GM12873 (cell line): ENCODE results near the gene TBX18.

Source experiments
- CTCF ChIP-seq: IDR thresholded peaks from 2 replicates; pipeline ENCODE4 v1.5.1; 2012; ENCODE audit warnings: low read depth, mild to moderate bottlenecking, moderate library complexity, low read length, control low read depth; ENCODE audit not compliant: insufficient read depth; ENCODE audit errors: missing control alignments

Gene TBX18

GRCh38 chr6:84773133-84773430 lies 8.7 kb upstream of the TBX18 start:
- TF ChIP-seq CTCF: no peak

- no peak for TF ChIP-seq CTCF
These were observed 8.2 kb upstream of the TBX18 start for GRCh38 chr6:84772428-84773132.

- no peak for TF ChIP-seq CTCF
These were observed 7.5 kb upstream of the TBX18 start for GRCh38 chr6:84771756-84772356.

- no peak for TF ChIP-seq CTCF
These were observed 6.8 kb upstream of the TBX18 start for GRCh38 chr6:84771125-84771755.

GRCh38 chr6:84770521-84770920 lies 6.1 kb upstream of the TBX18 start:
- no peak for TF ChIP-seq CTCF

GRCh38 chr6:84769306-84769705 lies 4.9 kb upstream of the TBX18 start:
- no peak for TF ChIP-seq CTCF

- no peak for TF ChIP-seq CTCF
These were observed 4.2 kb upstream of the TBX18 start for GRCh38 chr6:84768442-84769174.
